Stimulated activated CD8-positive, alpha-beta memory T cell treated with anti-CD3 and anti-CD28 coated beads, Interleukin-4, amount 100 ng/mL, for 4 hours (primary cell): ENCODE results near the gene PPP2R2D.
A peak's percentile ranks its signal among the peaks of the same experiment; 100 is the strongest.

Experiments used
- DNase-seq, 2 donors: peaks; one replicate each; pipeline ENCODE4 v3.0.0-alpha.2; 2020; ENCODE audit warnings: low read depth in 2 of 2, low spot score in 1 of 2

The PPP2R2D gene

GRCh38 chr10:131900350-131901152 is at the start of gene PPP2R2D:
Gene PPP2R2D (plus strand): TSS chr10:131901008. CDS start chr10:131901149, 141 bp downstream.
- peak; percentile 84 to 93 for DNase-seq

- no peak for DNase-seq
Observed at GRCh38 chr10:131851346-131851745, 49.5 kb upstream of the PPP2R2D start.

GRCh38 chr10:131852176-131852822 is 48.5 kb upstream of the PPP2R2D start:
- no peak for DNase-seq

- DNase-seq = no peak
Observed at GRCh38 chr10:131852823-131853609, 47.8 kb upstream of the PPP2R2D start.

- DNase-seq = no peak
Observed at GRCh38 chr10:131853610-131853964, 47.2 kb upstream of the PPP2R2D start.

GRCh38 chr10:131854579-131855335 is 46.1 kb upstream of the PPP2R2D start:
- DNase-seq = no peak

- no peak for DNase-seq
Observed at GRCh38 chr10:131855461-131856401, 45.1 kb upstream of the PPP2R2D start.

GRCh38 chr10:131856441-131857094 is 44.2 kb upstream of the PPP2R2D start:
- DNase-seq = no peak

GRCh38 chr10:131857156-131858117 is 43.4 kb upstream of the PPP2R2D start:
- no peak for DNase-seq

- DNase-seq = no peak
Observed at GRCh38 chr10:131858118-131858515, 42.7 kb upstream of the PPP2R2D start.

GRCh38 chr10:131858583-131859340 is 42.0 kb upstream of the PPP2R2D start:
- no peak for DNase-seq

- no peak for DNase-seq
Observed at GRCh38 chr10:131859341-131860020, 41.3 kb upstream of the PPP2R2D start.

GRCh38 chr10:131860311-131860710 is 40.5 kb upstream of the PPP2R2D start:
- DNase-seq = no peak

GRCh38 chr10:131860806-131861440 is 39.9 kb upstream of the PPP2R2D start:
- DNase-seq = no peak

- no peak for DNase-seq
Observed at GRCh38 chr10:131862548-131862947, 38.3 kb upstream of the PPP2R2D start.

GRCh38 chr10:131865223-131865917 is 35.4 kb upstream of the PPP2R2D start:
- DNase-seq = no peak
